ENCODE measurements around the gene DDX47.
"Not testable (repeated sequence)": the region's sequence is repeated elsewhere in the genome, so short reads cannot be mapped to it uniquely, and the experiment has no call there.

The DDX47 gene

GRCh38 chr12:12872139-12872933 lies 59.2 kb downstream of the DDX47 start:
- peak; percentile 96 for DNase-seq (ENCODE audit: low read depth)

GRCh38 chr12:12872934-12873275 lies 59.8 kb downstream of the DDX47 start:
- DNase-seq (ENCODE audit: low read depth): peak; percentile 96

- no peak for DNase-seq (ENCODE audit: low read depth)
Observed at GRCh38 chr12:12874029-12874428, 60.9 kb downstream of the DDX47 start.

- not testable (repeated sequence) for DNase-seq (ENCODE audit: low read depth)
Observed at GRCh38 chr12:12875301-12875700, 62.2 kb downstream of the DDX47 start.

- DNase-seq (ENCODE audit: low read depth): no peak
Observed at GRCh38 chr12:12877153-12877768, 64.1 kb downstream of the DDX47 start.

GRCh38 chr12:12877781-12878455 lies 64.8 kb downstream of the DDX47 start:
- no peak for DNase-seq (ENCODE audit: low read depth)

Measured in ELR (cell line).